ENCODE measurements around the gene DEAF1.
"Not testable (repeated sequence)": the region's sequence is repeated elsewhere in the genome, so short reads cannot be mapped to it uniquely, and the experiment has no call there.

DEAF1 gene

GRCh38 chr11:699753-700152, 4.7 kb upstream of the DEAF1 start:
- DNase-seq (ENCODE audit: low read depth in 2 of 2): no peak

DNA sequence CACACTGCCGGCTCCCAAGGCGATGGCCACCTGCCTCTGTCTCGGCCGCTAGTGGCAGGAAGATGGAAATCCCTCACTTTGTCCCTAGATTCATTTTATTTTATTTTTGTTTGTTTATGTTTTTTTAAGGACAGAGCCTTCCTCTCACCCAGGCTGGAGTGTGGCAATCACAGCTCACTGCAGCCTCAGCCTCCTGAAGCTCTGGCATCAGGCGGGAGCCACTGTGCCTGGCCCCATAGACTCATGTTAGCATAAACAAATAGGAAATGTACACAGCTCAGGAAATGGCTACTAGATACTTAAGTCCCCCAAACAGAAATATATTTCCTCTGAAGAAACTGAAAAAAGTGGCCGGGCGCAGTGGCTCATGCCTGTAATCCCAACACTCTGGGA, 4.1 kb upstream of the DEAF1 start:
- DNase-seq (ENCODE audit: low read depth in 2 of 2): no peak

GRCh38 chr11:698493-699115, 3.6 kb upstream of the DEAF1 start:
- DNase-seq (ENCODE audit: low read depth in 2 of 2): no peak

- DNase-seq (ENCODE audit: low read depth in 2 of 2): no peak
These were observed 2.8 kb upstream of the DEAF1 start for GRCh38 chr11:697811-698311.

- DNase-seq (ENCODE audit: low read depth in 2 of 2): no peak
These were observed 2.0 kb upstream of the DEAF1 start for GRCh38 chr11:696955-697491.

DNA sequence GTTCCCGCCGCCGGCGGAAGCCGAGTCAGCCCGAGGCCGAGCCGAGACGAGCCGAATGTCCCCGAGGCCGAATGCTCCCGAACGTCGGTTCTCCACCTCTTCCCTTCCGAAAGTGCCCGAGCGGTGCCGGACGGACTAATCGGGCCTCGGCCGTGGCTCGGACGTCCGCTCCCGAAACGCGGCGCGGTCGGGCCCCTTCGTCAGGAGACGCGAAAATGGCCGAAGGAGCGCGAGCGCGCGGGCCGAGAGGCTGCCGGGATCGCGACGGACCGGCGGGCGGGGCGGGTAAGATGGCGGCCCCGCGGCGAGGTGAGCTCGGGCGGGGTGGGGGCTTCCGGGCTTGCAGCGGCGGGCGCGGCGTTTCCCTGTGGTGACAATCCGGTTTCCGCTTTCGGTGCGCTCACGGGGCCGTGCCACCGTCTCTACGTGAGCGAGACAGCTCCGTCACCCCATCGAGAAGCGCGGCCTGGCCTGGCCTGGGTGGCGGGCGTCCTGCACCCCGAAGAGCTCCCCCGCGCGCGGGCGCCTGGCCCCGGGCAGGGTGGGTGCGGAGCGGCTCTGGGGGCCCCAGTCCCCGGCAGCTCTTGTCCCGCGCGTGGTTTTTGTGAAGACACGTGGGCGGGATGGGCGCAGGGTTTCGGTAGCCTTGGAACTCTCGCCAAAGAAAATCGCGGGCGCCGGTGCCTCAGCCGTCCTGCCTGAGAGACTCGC, 671 bp upstream of the DEAF1 start, which contains the start of gene TMEM80:
Gene TMEM80, plus strand, starts transcription at position 279 of the 711 bp plus-strand sequence. Its CDS starts 12 bp downstream, at position 291.
- peak; percentile 97 for DNase-seq (ENCODE audit: low read depth in 2 of 2)

DNA sequence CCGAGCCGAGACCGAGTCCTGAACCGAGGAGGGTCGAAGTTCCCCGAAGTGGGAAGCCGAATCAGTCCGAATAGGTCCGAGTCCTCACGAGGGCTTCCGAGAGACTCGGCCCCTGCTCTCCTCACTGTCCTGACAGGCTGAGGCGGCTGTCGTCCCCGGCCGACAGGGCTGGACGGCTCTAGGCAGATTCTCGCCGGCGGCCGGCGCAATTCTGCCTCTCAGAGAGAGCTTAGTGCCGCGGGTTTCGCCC, 191 bp upstream of the DEAF1 start:
- no peak for DNase-seq (ENCODE audit: low read depth in 2 of 2)

- no peak for DNase-seq (ENCODE audit: low read depth in 2 of 2)
These were observed 997 bp downstream of the DEAF1 start for GRCh38 chr11:693887-694562.

DNA sequence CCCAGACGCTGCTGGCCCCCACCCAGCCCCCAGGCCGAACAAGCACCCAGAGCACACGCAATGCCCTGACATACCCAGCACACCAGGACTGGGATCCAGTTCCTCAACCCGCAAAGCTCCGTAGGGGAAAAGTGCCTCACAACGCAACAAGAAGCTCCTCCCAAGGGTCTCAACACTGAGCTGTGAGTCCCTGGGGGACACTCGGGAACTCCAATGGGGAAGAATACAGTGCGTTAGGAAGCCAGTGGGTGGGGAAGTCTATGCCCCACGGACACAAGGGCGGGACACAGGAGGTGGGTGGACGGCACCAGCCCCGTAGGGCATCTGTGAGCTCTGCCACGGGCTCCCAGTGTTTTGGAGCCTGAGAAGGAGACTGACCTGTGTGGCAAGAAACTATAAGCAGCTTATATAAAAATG, 1.6 kb downstream of the DEAF1 start:
- DNase-seq (ENCODE audit: low read depth in 2 of 2): no peak

- DNase-seq (ENCODE audit: low read depth in 2 of 2): no peak
These were observed 2.1 kb downstream of the DEAF1 start for GRCh38 chr11:692824-693414.

DNA sequence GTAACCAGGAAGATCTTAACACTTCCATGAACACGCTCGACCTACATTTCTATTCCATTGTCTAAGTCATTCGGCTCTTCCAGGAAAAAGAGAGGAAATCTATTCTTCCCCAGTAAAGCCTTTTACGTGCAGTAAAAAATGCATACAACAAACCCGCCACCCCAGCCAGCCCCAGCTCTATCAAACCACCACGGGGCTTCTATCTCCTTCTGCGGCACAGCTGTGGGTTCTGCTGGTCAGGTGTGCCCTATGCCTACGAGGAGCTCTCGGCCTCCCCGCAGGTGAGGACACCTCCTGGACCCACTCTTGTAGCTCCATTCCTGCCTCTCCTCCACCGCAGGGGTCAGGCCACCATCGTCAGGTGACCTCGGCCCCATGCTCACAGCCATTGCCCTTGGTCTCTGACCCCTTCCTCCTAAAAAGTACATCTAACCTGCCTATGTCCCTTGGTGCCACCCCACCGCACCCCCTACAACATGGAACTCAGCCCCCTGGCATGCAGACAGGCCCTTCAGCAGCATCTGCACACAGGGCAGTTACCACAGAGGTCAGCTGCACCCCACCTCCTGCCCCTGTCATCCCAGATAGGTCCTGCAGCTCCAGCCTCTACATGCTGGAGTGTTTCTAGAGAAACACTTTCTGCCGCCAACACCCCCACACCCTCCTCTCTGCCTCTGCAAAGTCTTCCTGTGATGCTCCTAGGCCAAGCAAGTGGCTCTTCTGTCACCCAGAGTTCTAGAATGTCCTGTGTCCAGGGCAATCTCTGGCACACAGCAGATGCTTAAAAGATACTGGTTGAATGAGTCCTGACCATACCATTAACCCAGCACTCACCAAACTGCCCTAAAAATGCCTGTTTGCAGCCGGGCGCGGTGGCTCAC, 3.1 kb downstream of the DEAF1 start:
- DNase-seq (ENCODE audit: low read depth in 2 of 2): no peak

DNA sequence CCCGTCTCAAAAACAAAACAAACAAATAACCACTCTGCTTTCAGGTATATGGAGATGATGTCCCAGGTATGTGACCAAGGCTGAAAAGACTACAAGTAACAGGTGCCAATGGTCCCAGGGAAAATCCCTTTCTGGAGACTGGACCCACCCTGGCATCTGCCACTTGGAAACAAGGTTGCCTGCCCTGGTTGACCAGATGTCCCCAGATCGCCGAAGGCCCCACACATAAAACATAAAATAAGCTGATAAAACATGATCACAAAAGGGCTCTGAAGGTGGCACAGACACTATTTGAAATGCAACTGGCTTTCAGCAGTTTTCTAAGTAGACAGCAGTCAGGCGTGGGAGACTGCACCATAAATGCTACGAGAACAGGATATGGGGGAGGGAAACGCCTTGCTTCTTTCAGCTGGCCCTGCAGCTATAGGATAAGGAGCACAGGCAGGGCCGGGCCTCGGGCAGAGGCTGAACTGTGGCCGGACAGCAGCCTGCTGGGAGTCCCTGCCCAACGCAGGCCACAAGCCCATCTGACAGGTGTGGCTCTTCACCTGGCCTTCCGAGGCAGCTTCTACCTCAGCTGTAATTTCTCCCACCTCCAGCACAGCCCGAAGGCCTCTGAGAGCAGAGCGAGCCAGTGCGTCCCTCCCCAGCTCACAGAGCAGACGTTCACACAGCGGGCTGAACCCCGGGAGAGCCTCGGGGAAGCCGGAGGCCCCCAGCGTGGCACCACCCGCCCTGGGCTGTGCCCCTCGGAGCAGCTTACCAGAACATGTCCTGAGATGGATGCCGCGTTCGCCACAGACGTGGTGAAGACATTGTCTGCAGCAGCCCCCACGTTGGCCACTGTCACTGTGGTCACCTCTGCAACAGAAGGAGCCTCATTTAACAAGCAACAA, 4.0 kb downstream of the DEAF1 start:
- DNase-seq (ENCODE audit: low read depth in 2 of 2): no peak

DNA sequence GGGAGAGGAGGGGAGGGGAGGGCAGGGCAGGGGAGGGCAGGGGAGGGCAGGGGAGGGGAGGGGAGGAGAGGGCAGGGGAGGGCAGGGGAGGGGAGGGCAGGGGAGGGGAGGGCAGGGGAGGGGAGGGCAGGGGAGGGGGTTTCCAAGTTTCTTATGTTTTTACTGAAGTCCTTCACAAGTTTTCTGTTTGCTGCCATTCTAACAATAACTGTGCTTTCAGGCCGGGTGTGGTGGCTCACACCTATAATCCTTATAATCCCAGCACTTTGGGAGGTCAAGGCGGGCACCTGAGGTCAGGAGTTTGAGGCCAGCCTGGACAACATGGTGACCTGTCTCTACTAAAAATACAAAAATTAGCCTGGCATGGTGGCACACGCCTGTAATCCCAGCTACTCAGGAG, 4.8 kb downstream of the DEAF1 start:
- not testable (repeated sequence) for DNase-seq (ENCODE audit: low read depth in 2 of 2)

DNA sequence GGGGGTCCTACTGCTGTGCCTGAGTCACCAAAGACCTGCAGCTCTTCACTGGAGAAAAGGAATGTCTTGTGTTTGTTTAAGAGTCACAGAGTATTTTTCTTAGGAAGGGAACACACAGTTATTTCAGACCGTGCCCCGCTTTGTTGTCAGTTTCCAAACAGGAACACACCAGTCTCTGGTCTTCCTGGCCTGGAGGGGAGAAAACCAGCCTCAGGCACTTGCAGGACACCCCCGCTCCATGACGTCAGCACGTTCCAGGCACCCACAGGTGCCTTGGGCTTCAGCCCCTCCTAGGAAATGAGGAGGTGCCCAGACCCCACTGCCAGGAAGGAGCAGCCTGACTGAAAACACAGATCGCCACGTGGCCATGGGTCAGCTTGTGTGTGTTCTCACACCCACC, 5.4 kb downstream of the DEAF1 start:
- DNase-seq (ENCODE audit: low read depth in 2 of 2): no peak

- no peak for DNase-seq (ENCODE audit: low read depth in 2 of 2)
These were observed 6.3 kb downstream of the DEAF1 start for GRCh38 chr11:688681-689080.

GRCh38 chr11:687751-688150, 7.3 kb downstream of the DEAF1 start:
- DNase-seq (ENCODE audit: low read depth in 2 of 2): no peak

DNA sequence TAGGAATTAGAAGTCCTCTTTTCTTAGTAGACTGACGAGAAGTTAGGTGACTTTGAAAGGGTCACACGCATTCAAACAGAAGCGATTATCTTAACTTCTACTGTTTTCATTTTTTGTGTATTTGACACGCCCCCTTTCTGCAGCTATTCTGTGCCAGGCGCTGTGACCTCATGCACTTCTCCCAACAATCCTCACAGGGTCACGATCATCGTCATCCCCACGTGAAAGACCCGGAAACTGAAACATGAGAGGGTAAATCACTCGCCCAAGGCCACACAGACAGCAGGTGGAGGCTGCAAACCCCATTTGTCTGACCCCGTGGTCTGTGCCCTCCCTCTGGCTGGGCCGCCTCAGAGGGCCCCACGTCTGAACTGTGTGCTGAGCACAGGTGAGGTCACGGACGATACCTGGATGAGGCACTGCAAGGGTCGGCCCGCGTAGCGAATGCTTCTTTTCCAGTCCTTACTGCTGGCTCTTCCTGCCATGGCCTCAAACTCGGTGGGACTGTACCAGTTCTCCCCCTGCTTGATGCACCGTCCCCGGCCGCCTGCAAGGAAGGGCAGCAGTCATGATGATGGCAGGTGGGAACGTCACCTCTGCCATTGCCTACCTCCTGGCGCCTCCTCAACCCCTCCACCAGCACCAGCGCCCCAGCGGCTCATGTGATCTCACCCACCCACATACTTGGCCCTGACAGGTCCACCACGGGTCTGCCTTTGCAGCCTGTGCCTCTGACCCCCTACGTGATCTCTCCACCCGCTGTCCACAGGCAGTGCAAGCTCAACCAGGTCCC, 8.4 kb downstream of the DEAF1 start:
- DNase-seq (ENCODE audit: low read depth in 2 of 2): no peak

GRCh38 chr11:680970-681369, 14.1 kb downstream of the DEAF1 start:
- DNase-seq (ENCODE audit: low read depth in 2 of 2): no peak

DNA sequence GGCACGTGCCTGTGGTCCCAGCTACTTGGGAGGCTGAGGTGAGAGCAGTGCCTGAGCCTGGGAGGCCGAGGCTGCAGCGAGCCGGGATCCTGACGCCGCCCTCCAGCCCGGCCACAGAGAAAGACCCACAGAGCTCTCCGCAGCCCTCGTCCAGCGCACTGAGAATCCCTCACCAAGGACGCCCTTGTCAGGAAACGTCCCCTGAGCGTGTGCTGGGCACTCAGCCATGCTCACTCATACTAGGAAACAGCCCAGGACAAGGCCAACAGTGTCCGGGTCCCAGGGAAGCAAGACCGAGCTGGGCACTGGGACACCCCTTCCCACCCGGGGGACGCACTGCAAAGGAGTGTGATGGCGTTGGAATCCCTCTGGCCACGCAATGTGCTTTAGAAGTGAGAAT, 14.5 kb downstream of the DEAF1 start:
- no peak for DNase-seq (ENCODE audit: low read depth in 2 of 2)

Data from stimulated activated CD4-positive, alpha-beta T cell treated with anti-CD3 and anti-CD28 coated beads, Interleukin-12 subunit alpha, Interleukin-12 subunit beta, amount 100 ng/mL, for 24 hours (primary cell).